Measurements from ENCODE around the gene CD276.

CD276 gene

GRCh38 chr15:73704869-73705645 is 20.9 kb downstream of the CD276 start:
- Histone ChIP-seq H3K27ac (ENCODE audit: low read depth, low read length) (no peak overlapping the region), H3K4me1 (ENCODE audit: control insufficient read depth in 5 of 5, insufficient read depth in 5 of 5, low read length in 5 of 5) (no peaks in the 10 kb centered on the region), H3K9ac (ENCODE audit: low read length in 5 of 5) (no peak overlapping the region), H3K9me3 (ENCODE audit: control insufficient read depth in 5 of 5, low read length in 5 of 5) (no peaks in the 10 kb centered on the region), H3K4me3 (ENCODE audit: low read depth in 1 of 5, low read length in 5 of 5) (no peak overlapping the region), H3K27me3 (ENCODE audit: control insufficient read depth in 5 of 5, insufficient read depth in 4 of 5, low read length in 5 of 5) (no peaks in the 10 kb centered on the region), H3K36me3 (ENCODE audit: control insufficient read depth in 5 of 5, insufficient read depth in 5 of 5, low read length in 5 of 5) (peaks cover 0 to 78% (median 58%) of the 10 kb centered on the region in 5 donors)

GRCh38 chr15:73708691-73709090 is 24.5 kb downstream of the CD276 start:
- peaks cover 0 to 7% (median 0%) of the 10 kb centered on the region in 5 donors for H3K4me1 ChIP-seq (ENCODE audit: control insufficient read depth in 5 of 5, insufficient read depth in 5 of 5, low read length in 5 of 5)
- H3K4me3 ChIP-seq (ENCODE audit: low read depth in 1 of 5, low read length in 5 of 5), result no peak overlapping the region
- H3K36me3 ChIP-seq (ENCODE audit: control insufficient read depth in 5 of 5, insufficient read depth in 5 of 5, low read length in 5 of 5), result peaks cover 4 to 95% (median 79%) of the 10 kb centered on the region in 5 donors
- no peak overlapping the region for H3K27ac ChIP-seq (ENCODE audit: low read depth, low read length)
- no peak overlapping the region for H3K9ac ChIP-seq (ENCODE audit: low read length in 5 of 5)
- no peaks in the 10 kb centered on the region for H3K27me3 ChIP-seq (ENCODE audit: control insufficient read depth in 5 of 5, insufficient read depth in 4 of 5, low read length in 5 of 5)
- H3K9me3 ChIP-seq (ENCODE audit: control insufficient read depth in 5 of 5, low read length in 5 of 5), result no peaks in the 10 kb centered on the region

- no peak overlapping the region for H3K4me3 ChIP-seq (ENCODE audit: low read depth in 1 of 5, low read length in 5 of 5)
- H3K4me1 ChIP-seq (ENCODE audit: control insufficient read depth in 5 of 5, insufficient read depth in 5 of 5, low read length in 5 of 5), result peaks cover 0 to 7% (median 0%) of the 10 kb centered on the region in 5 donors
- H3K9me3 ChIP-seq (ENCODE audit: control insufficient read depth in 5 of 5, low read length in 5 of 5), result no peaks in the 10 kb centered on the region
- H3K27me3 ChIP-seq (ENCODE audit: control insufficient read depth in 5 of 5, insufficient read depth in 4 of 5, low read length in 5 of 5), result no peaks in the 10 kb centered on the region
- no peak overlapping the region for H3K27ac ChIP-seq (ENCODE audit: low read depth, low read length)
- no peak overlapping the region for H3K9ac ChIP-seq (ENCODE audit: low read length in 5 of 5)
- peaks cover 4 to 95% (median 82%) of the 10 kb centered on the region in 5 donors for H3K36me3 ChIP-seq (ENCODE audit: control insufficient read depth in 5 of 5, insufficient read depth in 5 of 5, low read length in 5 of 5)
Measured at GRCh38 chr15:73709241-73709640, 25.1 kb downstream of the CD276 start.

GRCh38 chr15:73709686-73710085 is 25.5 kb downstream of the CD276 start:
- Histone ChIP-seq H3K27ac (ENCODE audit: low read depth, low read length) (no peak overlapping the region), H3K27me3 (ENCODE audit: control insufficient read depth in 5 of 5, insufficient read depth in 4 of 5, low read length in 5 of 5) (no peaks in the 10 kb centered on the region), H3K9ac (ENCODE audit: low read length in 5 of 5) (no peak overlapping the region), H3K9me3 (ENCODE audit: control insufficient read depth in 5 of 5, low read length in 5 of 5) (no peaks in the 10 kb centered on the region), H3K4me1 (ENCODE audit: control insufficient read depth in 5 of 5, insufficient read depth in 5 of 5, low read length in 5 of 5) (peaks cover 0 to 7% (median 0%) of the 10 kb centered on the region in 5 donors), H3K36me3 (ENCODE audit: control insufficient read depth in 5 of 5, insufficient read depth in 5 of 5, low read length in 5 of 5) (peaks cover 4 to 93% (median 77%) of the 10 kb centered on the region in 5 donors), H3K4me3 (ENCODE audit: low read depth in 1 of 5, low read length in 5 of 5) (no peak overlapping the region)

- Histone ChIP-seq H3K36me3 (ENCODE audit: control insufficient read depth in 5 of 5, insufficient read depth in 5 of 5, low read length in 5 of 5) (peaks cover 4 to 86% (median 73%) of the 10 kb centered on the region in 5 donors), H3K27me3 (ENCODE audit: control insufficient read depth in 5 of 5, insufficient read depth in 4 of 5, low read length in 5 of 5) (no peaks in the 10 kb centered on the region), H3K4me1 (ENCODE audit: control insufficient read depth in 5 of 5, insufficient read depth in 5 of 5, low read length in 5 of 5) (peaks cover 0 to 7% (median 0%) of the 10 kb centered on the region in 5 donors)
Measured at GRCh38 chr15:73710321-73710720, 26.1 kb downstream of the CD276 start.

GRCh38 chr15:73711526-73711925 is 27.3 kb downstream of the CD276 start:
- no peaks in the 10 kb centered on the region for H3K27me3 ChIP-seq (ENCODE audit: control insufficient read depth in 5 of 5, insufficient read depth in 4 of 5, low read length in 5 of 5)
- peaks cover 4 to 78% (median 69%) of the 10 kb centered on the region in 5 donors for H3K36me3 ChIP-seq (ENCODE audit: control insufficient read depth in 5 of 5, insufficient read depth in 5 of 5, low read length in 5 of 5)
- peaks cover 0 to 7% (median 0%) of the 10 kb centered on the region in 5 donors for H3K4me1 ChIP-seq (ENCODE audit: control insufficient read depth in 5 of 5, insufficient read depth in 5 of 5, low read length in 5 of 5)
- no peak overlapping the region for H3K4me3 ChIP-seq (ENCODE audit: low read depth in 1 of 5, low read length in 5 of 5)
- no peaks in the 10 kb centered on the region for H3K9me3 ChIP-seq (ENCODE audit: control insufficient read depth in 5 of 5, low read length in 5 of 5)
- H3K9ac ChIP-seq (ENCODE audit: low read length in 5 of 5), result no peak overlapping the region
- no peak overlapping the region for H3K27ac ChIP-seq (ENCODE audit: low read depth, low read length)

More at GRCh38 chr15:73710321-73710720, 26.1 kb downstream of the CD276 start:
- H3K9me3 ChIP-seq (ENCODE audit: control insufficient read depth in 5 of 5, low read length in 5 of 5), result no peaks in the 10 kb centered on the region
- H3K4me3 ChIP-seq (ENCODE audit: low read depth in 1 of 5, low read length in 5 of 5), result no peak overlapping the region
- H3K9ac ChIP-seq (ENCODE audit: low read length in 5 of 5), result no peak overlapping the region
- no peak overlapping the region for H3K27ac ChIP-seq (ENCODE audit: low read depth, low read length)

GRCh38 chr15:73712107-73712506 is 27.9 kb downstream of the CD276 start:
- Histone ChIP-seq H3K9me3 (ENCODE audit: control insufficient read depth in 5 of 5, low read length in 5 of 5) (no peaks in the 10 kb centered on the region), H3K4me1 (ENCODE audit: control insufficient read depth in 5 of 5, insufficient read depth in 5 of 5, low read length in 5 of 5) (peaks cover 0 to 7% (median 0%) of the 10 kb centered on the region in 5 donors), H3K4me3 (ENCODE audit: low read depth in 1 of 5, low read length in 5 of 5) (no peak overlapping the region), H3K9ac (ENCODE audit: low read length in 5 of 5) (no peak overlapping the region), H3K36me3 (ENCODE audit: control insufficient read depth in 5 of 5, insufficient read depth in 5 of 5, low read length in 5 of 5) (peaks cover 4 to 72% (median 63%) of the 10 kb centered on the region in 5 donors), H3K27me3 (ENCODE audit: control insufficient read depth in 5 of 5, insufficient read depth in 4 of 5, low read length in 5 of 5) (no peaks in the 10 kb centered on the region), H3K27ac (ENCODE audit: low read depth, low read length) (no peak overlapping the region)

GRCh38 chr15:73714695-73715301 is 30.6 kb downstream of the CD276 start:
- no peak overlapping the region for H3K4me3 ChIP-seq (ENCODE audit: low read depth in 1 of 5, low read length in 5 of 5)
- H3K9ac ChIP-seq (ENCODE audit: low read length in 5 of 5), result no peak overlapping the region
- peaks cover 4 to 45% (median 40%) of the 10 kb centered on the region in 5 donors for H3K36me3 ChIP-seq (ENCODE audit: control insufficient read depth in 5 of 5, insufficient read depth in 5 of 5, low read length in 5 of 5)
- H3K9me3 ChIP-seq (ENCODE audit: control insufficient read depth in 5 of 5, low read length in 5 of 5), result no peaks in the 10 kb centered on the region
- peaks cover 0 to 3% (median 0%) of the 10 kb centered on the region in 5 donors for H3K27me3 ChIP-seq (ENCODE audit: control insufficient read depth in 5 of 5, insufficient read depth in 4 of 5, low read length in 5 of 5)
- no peak overlapping the region for H3K27ac ChIP-seq (ENCODE audit: low read depth, low read length)
- peaks cover 0 to 7% (median 0%) of the 10 kb centered on the region in 5 donors for H3K4me1 ChIP-seq (ENCODE audit: control insufficient read depth in 5 of 5, insufficient read depth in 5 of 5, low read length in 5 of 5)

GRCh38 chr15:73715417-73715816 is 31.2 kb downstream of the CD276 start:
- no peak overlapping the region for H3K9ac ChIP-seq (ENCODE audit: low read length in 5 of 5)
- peaks cover 0 to 7% (median 0%) of the 10 kb centered on the region in 5 donors for H3K4me1 ChIP-seq (ENCODE audit: control insufficient read depth in 5 of 5, insufficient read depth in 5 of 5, low read length in 5 of 5)
- H3K27ac ChIP-seq (ENCODE audit: low read depth, low read length), result no peak overlapping the region
- H3K4me3 ChIP-seq (ENCODE audit: low read depth in 1 of 5, low read length in 5 of 5), result no peak overlapping the region
- H3K9me3 ChIP-seq (ENCODE audit: control insufficient read depth in 5 of 5, low read length in 5 of 5), result no peaks in the 10 kb centered on the region
- H3K36me3 ChIP-seq (ENCODE audit: control insufficient read depth in 5 of 5, insufficient read depth in 5 of 5, low read length in 5 of 5), result peaks cover 4 to 39% (median 33%) of the 10 kb centered on the region in 5 donors
- peaks cover 0 to 5% (median 0%) of the 10 kb centered on the region in 5 donors for H3K27me3 ChIP-seq (ENCODE audit: control insufficient read depth in 5 of 5, insufficient read depth in 4 of 5, low read length in 5 of 5)

GRCh38 chr15:73716417-73716816 is 32.2 kb downstream of the CD276 start:
- Histone ChIP-seq H3K27me3 (ENCODE audit: control insufficient read depth in 5 of 5, insufficient read depth in 4 of 5, low read length in 5 of 5) (peaks cover 0 to 10% (median 0%) of the 10 kb centered on the region in 5 donors), H3K4me3 (ENCODE audit: low read depth in 1 of 5, low read length in 5 of 5) (no peak overlapping the region), H3K36me3 (ENCODE audit: control insufficient read depth in 5 of 5, insufficient read depth in 5 of 5, low read length in 5 of 5) (peaks cover 4 to 29% (median 23%) of the 10 kb centered on the region in 5 donors), H3K9ac (ENCODE audit: low read length in 5 of 5) (no peak overlapping the region), H3K27ac (ENCODE audit: low read depth, low read length) (no peak overlapping the region), H3K4me1 (ENCODE audit: control insufficient read depth in 5 of 5, insufficient read depth in 5 of 5, low read length in 5 of 5) (peaks cover 0 to 2% (median 0%) of the 10 kb centered on the region in 5 donors), H3K9me3 (ENCODE audit: control insufficient read depth in 5 of 5, low read length in 5 of 5) (no peaks in the 10 kb centered on the region)
